Adipocyte (in vitro differentiated cells): Measurements from ENCODE around the gene GFRAL.

Experiments
- DNase-seq: peaks from one replicate; pipeline ENCODE4 v3.0.0-alpha.2; 2015; ENCODE audit warnings: low read depth
- H3K27me3 ChIP-seq: replicated peaks from 2 replicates; pipeline ENCODE4 v1.7.0; 2013; ENCODE audit warnings: mild to moderate bottlenecking, low read length, moderate library complexity; ENCODE audit not compliant: control insufficient read depth, insufficient read depth
- H3K36me3 ChIP-seq: 2 replicates; pipeline ENCODE4 v1.7.0; 2013; ENCODE audit warnings: low read length, mild to moderate bottlenecking, moderate library complexity; ENCODE audit not compliant: control insufficient read depth, insufficient read depth, severe bottlenecking
- H3K4me1 ChIP-seq: 2 replicates; pipeline ENCODE4 v1.7.0; 2013; ENCODE audit warnings: mild to moderate bottlenecking, low read length, moderate library complexity; ENCODE audit not compliant: control insufficient read depth, insufficient read depth
- H3K4me3 ChIP-seq: 2 replicates; pipeline ENCODE4 v1.7.0; 2013; ENCODE audit warnings: mild to moderate bottlenecking, low read length, moderate library complexity
- H3K9ac ChIP-seq: 2 replicates; pipeline ENCODE4 v1.7.0; 2013; ENCODE audit warnings: mild to moderate bottlenecking, low read length, moderate library complexity
- H3K9me3 ChIP-seq: 2 replicates; pipeline ENCODE4 v1.7.0; 2013; ENCODE audit warnings: mild to moderate bottlenecking, low read length, moderate library complexity; ENCODE audit not compliant: control insufficient read depth

GFRAL gene

DNA sequence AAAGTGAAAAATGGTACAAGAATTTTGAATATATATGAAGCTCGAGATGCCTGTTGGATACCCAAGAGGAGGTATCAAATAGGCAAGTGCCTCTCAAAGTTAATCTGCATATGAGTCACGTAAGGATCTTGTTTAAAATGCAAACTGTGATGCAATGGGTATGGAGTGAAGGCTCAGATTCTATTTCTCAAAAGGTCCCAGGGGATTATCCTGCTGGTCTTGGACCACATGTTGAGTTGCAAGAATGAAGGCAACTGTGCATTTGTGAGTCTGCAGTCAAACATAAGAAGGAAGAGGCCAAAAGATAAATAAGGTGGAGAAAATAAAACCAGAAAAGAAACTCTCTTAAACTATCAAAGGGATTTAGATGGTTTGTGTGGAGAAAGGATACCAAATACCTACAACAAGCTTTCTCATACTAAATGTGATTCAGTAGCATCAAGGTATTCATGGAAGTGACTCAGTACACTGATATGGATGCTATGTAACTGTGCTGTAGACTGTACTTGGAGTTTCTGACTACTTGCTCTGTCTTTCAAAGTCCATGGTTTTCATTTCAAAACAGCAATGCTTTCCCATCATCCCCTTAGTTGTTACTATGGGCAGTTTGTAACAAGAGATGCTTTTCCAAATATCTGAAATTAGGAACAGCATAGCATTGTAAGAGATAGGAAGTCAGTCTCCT lies 106.3 kb downstream of the GFRAL start:
- no peaks in the 10 kb centered on the region for H3K36me3 ChIP-seq
- H3K27me3 ChIP-seq, result no peaks in the 10 kb centered on the region
- H3K9me3 ChIP-seq, result no peaks in the 10 kb centered on the region
- H3K4me1 ChIP-seq, result peaks cover 7% of the 10 kb centered on the region
- no peak overlapping the region for H3K4me3 ChIP-seq
- DNase-seq, result peak; percentile 94
- no peak overlapping the region for H3K9ac ChIP-seq

DNA sequence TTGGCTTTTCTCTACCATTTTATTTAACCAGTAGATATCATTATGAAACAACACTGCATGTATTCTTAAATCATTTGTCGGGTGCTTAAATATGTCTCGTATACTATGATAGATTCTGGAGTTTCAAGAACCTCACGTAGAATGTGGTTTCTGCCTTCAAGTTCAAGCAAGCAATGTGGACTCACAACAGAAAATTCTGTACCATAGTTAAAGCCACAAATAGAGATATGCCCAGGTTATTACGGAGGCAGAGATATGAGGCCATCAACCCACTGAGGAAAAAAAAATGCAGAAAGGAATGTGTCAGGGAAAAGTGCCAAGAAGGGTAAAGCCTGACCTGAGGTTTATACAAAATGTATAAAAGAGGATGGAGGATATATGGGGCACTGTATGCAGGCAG lies 109.9 kb downstream of the GFRAL start:
- no peak overlapping the region for H3K4me3 ChIP-seq
- H3K36me3 ChIP-seq, result no peaks in the 10 kb centered on the region
- no peaks in the 10 kb centered on the region for H3K9me3 ChIP-seq
- no peak for DNase-seq
- H3K4me1 ChIP-seq, result peaks cover 10% of the 10 kb centered on the region
- no peak overlapping the region for H3K9ac ChIP-seq
- no peaks in the 10 kb centered on the region for H3K27me3 ChIP-seq

DNA sequence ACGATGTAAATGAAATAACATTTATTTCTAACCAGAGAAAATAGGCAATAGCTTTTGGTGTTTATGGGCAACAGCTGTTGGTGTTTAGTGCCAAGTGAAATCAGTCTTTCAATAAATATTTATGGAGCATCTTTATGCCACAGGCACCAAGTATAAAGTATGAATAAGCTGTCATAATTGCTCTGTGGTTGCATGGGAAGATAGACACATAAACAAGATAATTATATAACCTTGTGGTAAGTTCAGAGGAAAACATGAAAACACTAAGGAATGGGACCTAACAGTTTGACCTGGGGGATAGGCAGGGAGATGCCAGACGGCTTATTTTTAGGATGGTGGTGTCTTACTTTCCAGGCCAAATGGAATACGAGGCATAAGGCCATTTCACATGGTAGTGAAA lies 110.9 kb downstream of the GFRAL start:
- H3K9me3 ChIP-seq, result no peaks in the 10 kb centered on the region
- no peak overlapping the region for H3K9ac ChIP-seq
- no peak for DNase-seq
- peaks cover 21% of the 10 kb centered on the region for H3K4me1 ChIP-seq
- H3K36me3 ChIP-seq, result no peaks in the 10 kb centered on the region
- no peaks in the 10 kb centered on the region for H3K27me3 ChIP-seq
- H3K4me3 ChIP-seq, result no peak overlapping the region

DNA sequence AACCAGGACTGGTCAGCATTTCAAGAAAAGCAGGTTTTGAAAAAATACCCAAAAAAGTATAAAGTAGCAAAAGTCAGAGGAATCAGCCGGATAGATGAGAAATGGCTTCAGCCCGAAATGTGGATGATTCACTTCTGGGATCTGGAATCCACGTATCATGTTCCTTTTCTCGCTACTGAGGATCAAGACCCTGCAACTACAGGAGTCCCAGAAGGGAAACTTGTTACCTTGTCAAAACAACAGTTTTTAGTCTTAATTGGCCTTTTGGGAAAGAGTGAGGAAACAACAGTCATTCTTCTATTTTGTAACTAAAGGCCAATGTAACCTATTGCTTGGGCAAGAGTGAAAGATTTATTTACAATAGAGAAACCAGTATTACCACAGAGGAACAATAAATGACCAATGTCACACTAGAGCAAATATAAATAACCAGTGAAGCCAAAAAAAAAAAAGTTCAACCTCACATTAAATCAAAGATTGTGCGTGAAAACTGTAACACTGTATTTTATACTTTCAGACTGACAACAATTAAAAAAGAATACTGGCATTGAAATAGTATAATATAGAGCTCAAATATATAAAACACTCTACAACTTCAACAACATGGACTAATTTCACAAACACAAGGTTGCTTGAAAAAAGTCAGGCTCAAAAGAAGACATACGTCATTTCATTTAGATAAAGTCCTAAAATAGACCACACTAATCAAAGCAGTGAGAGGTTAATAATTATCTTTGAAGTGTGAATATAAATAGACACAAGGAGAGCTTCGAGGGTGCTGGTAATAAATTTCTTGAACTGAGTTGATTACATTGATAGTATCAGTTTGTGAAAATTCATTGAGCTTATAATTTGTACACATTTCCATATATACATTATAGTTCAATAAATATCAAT lies 116.2 kb downstream of the GFRAL start:
- no peaks in the 10 kb centered on the region for H3K27me3 ChIP-seq
- no peak overlapping the region for H3K9ac ChIP-seq
- H3K4me3 ChIP-seq, result peak overlapping the region; percentile 51
- H3K9me3 ChIP-seq, result no peaks in the 10 kb centered on the region
- DNase-seq, result peak; percentile 3
- H3K4me1 ChIP-seq, result peaks cover 28% of the 10 kb centered on the region
- H3K36me3 ChIP-seq, result no peaks in the 10 kb centered on the region

DNA sequence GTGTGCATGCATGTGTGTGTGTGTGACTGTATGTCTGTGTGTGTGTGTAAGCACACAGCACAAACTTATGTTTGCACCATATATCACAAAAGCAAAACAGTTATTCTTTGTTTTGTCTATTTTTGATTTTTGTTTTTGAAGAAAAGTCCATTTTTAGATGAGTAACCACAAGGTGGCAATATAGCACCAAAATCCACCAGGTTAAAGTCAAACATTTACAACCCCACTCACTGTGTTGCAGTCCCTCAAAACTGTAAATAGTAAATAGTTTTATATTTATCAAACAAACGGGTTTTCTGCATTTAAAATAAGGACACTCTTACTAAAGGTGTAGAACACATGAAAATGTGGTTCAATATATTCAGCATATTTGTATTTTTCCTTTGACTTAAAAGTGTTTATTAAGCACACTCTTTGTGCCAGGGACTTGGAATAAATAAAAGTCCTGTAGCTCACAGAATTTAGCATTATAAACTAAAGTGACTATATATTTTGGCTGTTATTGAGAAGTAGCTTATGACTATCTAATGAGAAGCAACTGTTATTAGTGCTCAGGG lies 118.5 kb downstream of the GFRAL start:
- H3K9me3 ChIP-seq, result no peaks in the 10 kb centered on the region
- H3K4me1 ChIP-seq, result peaks cover 47% of the 10 kb centered on the region
- no peak overlapping the region for H3K4me3 ChIP-seq
- H3K9ac ChIP-seq, result no peak overlapping the region
- peak; percentile 78 for DNase-seq
- H3K36me3 ChIP-seq, result no peaks in the 10 kb centered on the region
- no peaks in the 10 kb centered on the region for H3K27me3 ChIP-seq

DNA sequence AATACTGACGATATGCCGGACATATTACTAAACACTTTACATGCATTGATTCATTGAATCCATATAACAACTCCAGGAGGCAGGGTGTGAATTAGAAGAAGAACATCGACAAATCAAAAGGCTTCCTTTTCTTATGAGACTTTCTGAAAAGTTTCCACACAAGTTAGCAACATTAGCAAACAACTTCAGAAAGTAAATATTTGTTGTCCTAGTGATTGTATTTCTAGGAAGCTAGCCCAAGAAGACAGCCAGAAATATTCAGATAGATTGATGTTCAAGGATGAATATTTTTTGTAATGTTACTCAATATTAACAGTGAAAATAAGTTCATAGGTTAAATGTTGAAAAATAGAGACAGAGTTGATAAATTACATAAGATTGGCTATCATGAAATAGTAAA lies 120.6 kb downstream of the GFRAL start:
- Histone ChIP-seq H3K4me3 (no peak overlapping the region), H3K9ac (no peak overlapping the region), H3K4me1 (peaks cover 37% of the 10 kb centered on the region), H3K36me3 (no peaks in the 10 kb centered on the region), H3K9me3 (no peaks in the 10 kb centered on the region), H3K27me3 (no peaks in the 10 kb centered on the region)
- no peak for DNase-seq

DNA sequence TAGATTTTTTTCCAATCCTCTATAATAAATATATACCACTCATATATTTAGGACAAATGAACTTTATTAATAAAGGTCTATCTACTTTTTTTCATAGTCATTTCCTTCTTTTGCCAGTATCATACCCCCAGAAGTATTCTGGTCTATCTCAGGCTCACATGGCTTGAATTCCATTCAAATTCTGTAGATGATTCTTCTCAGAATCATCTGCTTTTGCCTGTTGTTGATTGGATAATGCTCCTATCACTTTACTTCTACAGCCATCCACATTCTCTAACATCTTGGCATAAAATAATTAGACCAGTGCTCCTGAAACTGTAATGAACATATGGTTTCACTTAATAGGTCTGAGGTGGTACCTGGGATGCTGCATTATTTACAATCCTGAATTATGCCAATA lies 121.2 kb downstream of the GFRAL start:
- peak; percentile 17 for DNase-seq
- Histone ChIP-seq H3K36me3 (no peaks in the 10 kb centered on the region), H3K4me1 (peaks cover 31% of the 10 kb centered on the region), H3K9me3 (no peaks in the 10 kb centered on the region), H3K27me3 (no peaks in the 10 kb centered on the region), H3K4me3 (no peak overlapping the region), H3K9ac (no peak overlapping the region)

DNA sequence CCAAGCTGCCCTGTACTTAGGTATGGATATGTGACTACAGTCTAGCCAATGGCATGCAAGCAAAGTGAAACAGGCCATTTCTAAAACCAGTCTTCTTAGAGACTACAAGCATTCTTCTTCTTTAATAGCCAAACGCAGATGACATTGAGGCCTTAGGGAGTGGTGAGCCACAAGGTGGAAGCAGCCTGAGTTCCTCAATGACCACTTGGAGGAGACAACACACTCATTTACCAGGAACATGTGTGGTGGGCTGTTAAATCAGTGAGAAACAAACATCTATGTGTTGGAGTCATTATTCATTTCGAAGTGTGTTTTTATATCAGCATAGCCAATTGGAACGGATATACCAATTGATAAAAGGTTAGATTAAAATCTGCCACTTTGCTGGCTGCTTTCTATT lies 122.0 kb downstream of the GFRAL start:
- Histone ChIP-seq H3K9ac (no peak overlapping the region), H3K4me3 (no peak overlapping the region), H3K36me3 (no peaks in the 10 kb centered on the region), H3K4me1 (peaks cover 27% of the 10 kb centered on the region), H3K9me3 (no peaks in the 10 kb centered on the region), H3K27me3 (no peaks in the 10 kb centered on the region)
- no peak for DNase-seq

DNA sequence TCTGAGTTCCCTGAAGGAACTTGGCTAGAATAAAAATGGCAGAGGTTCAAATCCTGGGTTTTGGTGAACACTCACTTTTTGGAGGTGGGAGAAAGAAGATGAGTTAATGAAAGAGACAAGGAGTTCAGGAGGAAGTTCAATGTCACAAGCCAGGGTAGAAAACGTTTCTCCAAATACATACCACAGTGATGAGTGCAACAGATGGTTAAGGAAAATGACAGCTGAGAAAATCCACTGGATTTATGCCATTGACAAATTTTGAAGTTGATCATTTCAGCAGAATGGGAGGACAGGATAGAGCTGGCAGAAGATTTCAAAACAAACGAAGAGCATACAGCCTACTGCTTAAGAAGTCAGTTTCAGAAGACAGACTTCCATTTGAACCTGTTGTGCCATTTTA lies 122.7 kb downstream of the GFRAL start:
- Histone ChIP-seq H3K4me3 (no peak overlapping the region), H3K4me1 (peaks cover 27% of the 10 kb centered on the region), H3K27me3 (no peaks in the 10 kb centered on the region), H3K9ac (no peak overlapping the region), H3K9me3 (no peaks in the 10 kb centered on the region), H3K36me3 (no peaks in the 10 kb centered on the region)
- no peak for DNase-seq
